Parathyroid adenoma (tissue), 2 donors: ENCODE data around the gene MYRFL.

Experiments
- H2AFZ ChIP-seq: fragments of 300-600 bp; sonication (generic); one replicate; pipeline ENCODE4 v1.7.0; 2017; ENCODE audit warnings: antibody characterized with exemption, mild to moderate bottlenecking
- H3K27ac ChIP-seq: fragments of 300-600 bp; sonication (generic); one replicate; pipeline ENCODE4 v1.7.0; 2017
- H3K27me3 ChIP-seq: fragments of 300-600 bp; sonication (generic); one replicate; pipeline ENCODE4 v1.7.0; 2017; ENCODE audit warnings: low read length; ENCODE audit not compliant: control insufficient read depth, insufficient read depth
- H3K36me3 ChIP-seq: fragments of 300-600 bp; sonication (generic); one replicate; pipeline ENCODE4 v1.7.0; 2017; ENCODE audit warnings: low read length; ENCODE audit not compliant: control insufficient read depth, insufficient read depth
- H3K4me1 ChIP-seq: fragments of 300-600 bp; sonication (generic); one replicate; pipeline ENCODE4 v1.7.0; 2017; ENCODE audit warnings: control low read depth
- H3K4me2 ChIP-seq: fragments of 300-600 bp; sonication (generic); one replicate; pipeline ENCODE4 v1.7.0; 2017; ENCODE audit warnings: low read length
- H3K4me3 ChIP-seq: fragments of 300-600 bp; sonication (generic); one replicate; pipeline ENCODE4 v1.7.0; 2017; ENCODE audit warnings: low read depth, low read length
- H3K79me2 ChIP-seq: fragments of 300-600 bp; sonication (generic); one replicate; pipeline ENCODE4 v1.7.0; 2017; ENCODE audit warnings: control low read depth
- H3K9ac ChIP-seq: fragments of 300-600 bp; sonication (generic); one replicate; pipeline ENCODE4 v1.7.0; 2017; ENCODE audit warnings: mild to moderate bottlenecking
- H3K9me3 ChIP-seq: fragments of 300-600 bp; sonication (generic); one replicate; pipeline ENCODE4 v1.7.0; 2017; ENCODE audit warnings: low read length; ENCODE audit not compliant: control insufficient read depth
- TF ChIP-seq, protein P1 (sequence below): fragments of 300-600 bp; sonication (generic); IDR thresholded peaks from one replicate; pipeline ENCODE4 v1.7.0; 2017; ENCODE audit warnings: antibody characterized with exemption, mild to moderate bottlenecking
- donor health status: primary hyperparathyroidism.

MYRFL gene

DNA sequence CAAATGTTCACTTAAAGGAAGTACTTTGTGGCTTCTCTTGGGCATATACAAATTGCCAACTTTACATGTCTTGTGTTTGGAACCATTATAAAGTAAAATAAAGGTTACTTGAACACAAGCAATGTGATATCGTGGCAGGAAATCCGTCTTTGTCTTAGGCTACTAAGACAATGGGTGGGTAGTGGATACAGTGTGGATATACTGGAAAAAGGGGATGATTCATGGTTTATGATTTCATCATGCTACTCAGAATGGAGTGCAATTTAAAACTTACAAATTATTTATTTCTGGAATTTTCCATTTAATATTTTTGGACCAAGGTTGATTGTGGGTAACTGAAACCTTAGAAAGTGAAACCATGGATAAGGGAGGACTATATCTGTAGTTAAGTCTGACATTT lies 48.4 kb downstream of the MYRFL start:
- Histone ChIP-seq H3K9ac (no peak overlapping the region), H3K9me3 (no peaks in the 10 kb centered on the region), H3K4me3 (no peak overlapping the region), H3K36me3 (no peaks in the 10 kb centered on the region), H3K27ac (no peak overlapping the region), H3K79me2 (no peaks in the 10 kb centered on the region), H3K4me2 (no peak overlapping the region), H2AFZ (no peak overlapping the region), H3K4me1 (no peaks in the 10 kb centered on the region), H3K27me3 (no peaks in the 10 kb centered on the region)
- TF ChIP-seq, protein P1, sequence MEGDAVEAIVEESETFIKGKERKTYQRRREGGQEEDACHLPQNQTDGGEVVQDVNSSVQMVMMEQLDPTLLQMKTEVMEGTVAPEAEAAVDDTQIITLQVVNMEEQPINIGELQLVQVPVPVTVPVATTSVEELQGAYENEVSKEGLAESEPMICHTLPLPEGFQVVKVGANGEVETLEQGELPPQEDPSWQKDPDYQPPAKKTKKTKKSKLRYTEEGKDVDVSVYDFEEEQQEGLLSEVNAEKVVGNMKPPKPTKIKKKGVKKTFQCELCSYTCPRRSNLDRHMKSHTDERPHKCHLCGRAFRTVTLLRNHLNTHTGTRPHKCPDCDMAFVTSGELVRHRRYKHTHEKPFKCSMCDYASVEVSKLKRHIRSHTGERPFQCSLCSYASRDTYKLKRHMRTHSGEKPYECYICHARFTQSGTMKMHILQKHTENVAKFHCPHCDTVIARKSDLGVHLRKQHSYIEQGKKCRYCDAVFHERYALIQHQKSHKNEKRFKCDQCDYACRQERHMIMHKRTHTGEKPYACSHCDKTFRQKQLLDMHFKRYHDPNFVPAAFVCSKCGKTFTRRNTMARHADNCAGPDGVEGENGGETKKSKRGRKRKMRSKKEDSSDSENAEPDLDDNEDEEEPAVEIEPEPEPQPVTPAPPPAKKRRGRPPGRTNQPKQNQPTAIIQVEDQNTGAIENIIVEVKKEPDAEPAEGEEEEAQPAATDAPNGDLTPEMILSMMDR, result no peak

DNA sequence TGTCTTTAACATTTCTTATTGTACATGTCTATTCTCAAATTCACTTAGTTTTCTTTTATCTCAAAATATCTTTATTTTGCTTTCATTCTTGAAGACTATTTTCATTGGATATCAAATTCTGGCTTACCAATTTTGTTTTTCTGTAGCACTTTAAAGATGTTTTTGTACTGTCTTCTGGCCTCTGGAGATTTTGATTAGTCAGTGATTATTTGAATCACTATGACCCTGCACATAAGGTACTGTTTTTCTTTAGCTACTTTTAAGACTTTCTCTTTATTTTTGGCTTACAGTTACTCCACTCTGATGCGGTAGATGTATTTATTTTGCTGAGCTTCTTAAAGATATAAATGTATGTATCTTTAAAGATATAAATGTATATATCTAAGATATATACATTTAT lies 49.6 kb downstream of the MYRFL start:
- Histone ChIP-seq H2AFZ (no peak overlapping the region), H3K79me2 (no peaks in the 10 kb centered on the region), H3K27me3 (no peaks in the 10 kb centered on the region), H3K27ac (no peak overlapping the region), H3K9me3 (no peaks in the 10 kb centered on the region), H3K4me1 (no peaks in the 10 kb centered on the region), H3K4me2 (no peak overlapping the region), H3K36me3 (no peaks in the 10 kb centered on the region), H3K4me3 (no peak overlapping the region), H3K9ac (no peak overlapping the region)
- TF ChIP-seq, protein P1, result no peak

DNA sequence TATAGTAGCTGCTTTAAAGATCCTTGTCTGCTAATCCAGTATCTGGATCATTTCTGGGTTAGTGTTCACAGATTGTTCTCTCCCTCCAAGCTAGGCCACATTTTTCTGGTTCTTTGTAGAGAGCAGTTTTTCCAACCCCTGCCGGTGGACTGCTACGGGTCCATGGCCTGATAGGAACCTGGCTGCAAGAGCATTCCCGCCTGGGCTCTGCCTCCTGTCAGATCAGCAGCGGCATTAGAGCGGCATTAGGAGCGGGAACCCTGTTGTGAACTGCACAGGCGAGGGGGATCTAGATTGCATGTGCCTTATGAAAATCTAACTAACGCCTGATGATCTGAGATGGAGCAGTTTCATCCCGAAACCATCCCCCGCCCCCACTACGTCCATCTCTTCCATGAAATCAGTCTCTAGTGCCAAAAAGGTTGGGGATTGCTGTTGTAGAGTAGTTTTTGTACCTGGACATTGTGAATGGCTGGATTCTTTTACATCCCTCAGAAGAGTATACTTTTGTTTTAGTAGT lies 50.4 kb downstream of the MYRFL start:
- Histone ChIP-seq H3K4me1 (no peaks in the 10 kb centered on the region), H3K9ac (no peak overlapping the region), H3K79me2 (no peaks in the 10 kb centered on the region), H3K4me3 (no peak overlapping the region), H3K4me2 (no peak overlapping the region), H2AFZ (no peak overlapping the region), H3K27ac (no peak overlapping the region), H3K36me3 (no peaks in the 10 kb centered on the region), H3K27me3 (no peaks in the 10 kb centered on the region), H3K9me3 (no peaks in the 10 kb centered on the region)
- TF ChIP-seq, protein P1, result no peak

DNA sequence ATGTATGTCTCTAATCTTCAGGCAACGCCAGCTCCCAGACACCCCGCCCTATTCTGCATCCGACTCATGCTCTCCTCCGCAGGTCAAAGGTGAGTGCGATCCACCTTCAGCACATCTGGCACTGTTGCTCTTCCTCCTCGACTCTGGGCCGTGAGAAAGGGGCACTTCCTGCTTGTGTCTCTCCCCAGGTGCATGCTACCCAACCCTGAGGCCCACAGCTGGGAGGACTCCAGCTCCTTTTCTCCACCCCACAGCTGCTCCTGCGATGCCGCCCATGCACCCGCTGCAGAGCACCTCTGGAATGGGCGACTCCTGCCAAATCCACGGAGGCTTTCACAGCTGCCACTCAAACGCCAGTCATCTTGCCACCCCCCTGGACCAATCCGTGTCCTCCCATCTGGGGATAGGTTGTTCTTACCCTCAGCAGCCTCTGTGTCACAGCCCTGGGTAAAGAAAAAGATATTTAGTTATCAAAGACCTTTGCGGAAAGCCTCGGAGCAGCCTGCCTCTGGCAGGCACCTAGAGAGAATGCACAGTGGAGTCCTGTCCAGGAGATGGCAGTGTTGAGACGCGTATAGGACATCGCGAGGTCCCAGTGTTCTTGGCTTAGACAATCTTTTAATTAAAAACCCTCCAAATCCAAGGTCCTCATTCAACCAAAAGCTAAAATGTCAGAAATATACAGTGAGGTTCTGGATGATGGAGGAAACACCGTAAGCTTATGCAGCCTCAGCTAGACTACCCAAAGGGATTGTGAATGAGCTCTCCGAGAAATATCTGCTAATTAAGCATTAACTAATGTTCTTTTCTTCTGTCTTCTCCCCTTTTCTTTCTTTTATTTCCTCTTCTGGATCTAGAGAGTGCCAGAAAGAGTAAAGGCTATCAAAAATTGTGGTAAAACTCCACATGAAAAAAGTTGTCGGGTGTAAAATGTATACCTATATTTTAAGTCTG lies 54.3 kb downstream of the MYRFL start:
- H2AFZ ChIP-seq, result peak overlapping the region; percentile 79
- H3K27me3 ChIP-seq, result no peaks in the 10 kb centered on the region
- H3K4me1 ChIP-seq, result no peaks in the 10 kb centered on the region
- H3K27ac ChIP-seq, result no peak overlapping the region
- TF ChIP-seq, protein P1, result peak; percentile 86
- no peaks in the 10 kb centered on the region for H3K36me3 ChIP-seq
- peak overlapping the region; percentile 46 for H3K4me2 ChIP-seq
- no peak overlapping the region for H3K4me3 ChIP-seq
- H3K9me3 ChIP-seq, result no peaks in the 10 kb centered on the region
- no peak overlapping the region for H3K9ac ChIP-seq
- no peaks in the 10 kb centered on the region for H3K79me2 ChIP-seq
